Measurements from ENCODE around the gene ISX. TPM values are rescaled to one million over a fixed set of nuclear protein-coding genes. Genes with fewer than 3 reads are reported as not detected.

ISX gene
- total and polyA plus RNA-seq, 2 donors (not counting 1 experiment from before 2014, with no cell fraction given): not detected

GRCh38 chr22:35116817-35117216 is 50.9 kb downstream of the ISX start:
- Histone ChIP-seq H3K4me2 (replicated peaks; ENCODE audit: low read depth, low read length, poor library complexity, severe bottlenecking) (no peak overlapping the region), H3K27me3 (replicated peaks in 1 of 4; ENCODE audit: control extremely low read depth in 1 of 4, control insufficient read depth in 3 of 4, insufficient read depth in 4 of 4, low read length in 3 of 4) (peaks cover 0 to 3% (median 0%) of the 10 kb centered on the region in 4 experiments), H2AFZ (ENCODE audit: insufficient read depth, low read depth, low read length, poor library complexity, severe bottlenecking) (no peak overlapping the region), H3K27ac (ENCODE audit: low read length in 2 of 2) (no peak overlapping the region), H3K4me3 (ENCODE audit: control extremely low read depth in 1 of 5, extremely low read depth in 1 of 5, insufficient read depth in 1 of 5, low read depth in 2 of 5, low read length in 4 of 5) (no peak overlapping the region), H3K9ac (ENCODE audit: low read length) (no peak overlapping the region), H3K79me2 (ENCODE audit: control insufficient read depth, insufficient read depth, low read length) (no peaks in the 10 kb centered on the region), H3K9me3 (ENCODE audit: control extremely low read depth in 1 of 3, control insufficient read depth in 2 of 3, insufficient read depth in 1 of 3, low read length in 2 of 3) (no peaks in the 10 kb centered on the region), H3K36me3 (replicated peaks in 1 of 2; ENCODE audit: control extremely low read depth in 1 of 2, control insufficient read depth in 1 of 2, extremely low read depth in 1 of 2, insufficient read depth in 2 of 2, low read length in 1 of 2) (no peaks in the 10 kb centered on the region), H4K20me1 (ENCODE audit: control insufficient read depth, insufficient read depth, low read length, poor library complexity, severe bottlenecking) (no peaks in the 10 kb centered on the region), H3K4me1 (ENCODE audit: control insufficient read depth in 2 of 2, insufficient read depth in 2 of 2, low read length in 2 of 2) (no peaks in the 10 kb centered on the region)
- Mint-ChIP-seq H3K4me3 (no peak overlapping the region), H3K4me1 (no peaks in the 10 kb centered on the region), H3K27ac (no peak overlapping the region), H3K9me3 (ENCODE audit: insufficient read depth) (no peaks in the 10 kb centered on the region), H3K27me3 (no peaks in the 10 kb centered on the region)
- ChIA-PET CTCF (no interaction called here), POLR2A (no interaction called here)
- 72% methylated on average over 9 of the region's 9 CpGs for WGBS (ENCODE audit: insufficient coverage)
- DNase-seq: no peak
- ATAC-seq (ENCODE audit: low read depth): no peak
- TF ChIP-seq EZH2 (IDR thresholded peaks at IDR 0.05; ENCODE audit: borderline replicate concordance, insufficient read depth, low read depth, low read length, poor library complexity, severe bottlenecking): no peak
- no peak for TF ChIP-seq CTCF (IDR thresholded peaks at IDR 0.05)
- intact Hi-C loops (cut with micrococcal nuclease): no loop called here

- DNase-seq: no peak
Measured at GRCh38 chr22:35119494-35119893, 53.5 kb downstream of the ISX start.

More at GRCh38 chr22:35119494-35119893, 53.5 kb downstream of the ISX start:
- Histone ChIP-seq H3K27me3 (replicated peaks in 1 of 4; ENCODE audit: control extremely low read depth in 1 of 4, control insufficient read depth in 3 of 4, insufficient read depth in 4 of 4, low read length in 3 of 4) (no peaks in the 10 kb centered on the region), H3K4me1 (ENCODE audit: control insufficient read depth in 2 of 2, insufficient read depth in 2 of 2, low read length in 2 of 2) (no peaks in the 10 kb centered on the region), H3K4me3 (ENCODE audit: control extremely low read depth in 1 of 5, extremely low read depth in 1 of 5, insufficient read depth in 1 of 5, low read depth in 2 of 5, low read length in 4 of 5) (no peak overlapping the region), H3K4me2 (replicated peaks; ENCODE audit: low read depth, low read length, poor library complexity, severe bottlenecking) (no peak overlapping the region), H3K36me3 (replicated peaks in 1 of 2; ENCODE audit: control extremely low read depth in 1 of 2, control insufficient read depth in 1 of 2, extremely low read depth in 1 of 2, insufficient read depth in 2 of 2, low read length in 1 of 2) (no peaks in the 10 kb centered on the region), H3K9ac (ENCODE audit: low read length) (no peak overlapping the region), H3K9me3 (ENCODE audit: control extremely low read depth in 1 of 3, control insufficient read depth in 2 of 3, insufficient read depth in 1 of 3, low read length in 2 of 3) (no peaks in the 10 kb centered on the region), H3K79me2 (ENCODE audit: control insufficient read depth, insufficient read depth, low read length) (no peaks in the 10 kb centered on the region), H2AFZ (ENCODE audit: insufficient read depth, low read depth, low read length, poor library complexity, severe bottlenecking) (no peak overlapping the region), H4K20me1 (ENCODE audit: control insufficient read depth, insufficient read depth, low read length, poor library complexity, severe bottlenecking) (no peaks in the 10 kb centered on the region), H3K27ac (ENCODE audit: low read length in 2 of 2) (no peak overlapping the region)
- Mint-ChIP-seq H3K27ac (no peak overlapping the region), H3K4me3 (no peak overlapping the region), H3K27me3 (peaks cover 9% of the 10 kb centered on the region), H3K4me1 (no peaks in the 10 kb centered on the region), H3K9me3 (ENCODE audit: insufficient read depth) (no peaks in the 10 kb centered on the region)
- ChIA-PET POLR2A (no interaction called here), CTCF (no interaction called here)
- ATAC-seq (ENCODE audit: low read depth): no peak
- intact Hi-C loops (cut with micrococcal nuclease): no loop called here
- TF ChIP-seq CTCF (IDR thresholded peaks at IDR 0.05) (no peak), EZH2 (IDR thresholded peaks at IDR 0.05; ENCODE audit: borderline replicate concordance, insufficient read depth, low read depth, low read length, poor library complexity, severe bottlenecking) (no peak)
